Astrocyte of the spinal cord (primary cell): ENCODE results near the gene ADAMTSL3.

ENCODE experiments used
- DNase-seq: peaks from one replicate; pipeline ENCODE4 v3.0.0; 2011; ENCODE audit warnings: low read depth, low spot score
- H3K4me3 ChIP-seq: 2 replicates; pipeline ENCODE4 v1.5.1; 2011; ENCODE audit warnings: low read depth, mild to moderate bottlenecking, low read length, moderate library complexity
- CTCF ChIP-seq: IDR thresholded peaks from 2 replicates; pipeline ENCODE4 v1.5.1; 2012; ENCODE audit warnings: low read depth, mild to moderate bottlenecking, low read length, inconsistent platforms
- in situ Hi-C: cut with HindIII; loops from 2 replicates; pipeline ENCODE4 v1.10.0; 2017; ENCODE audit warnings: low sequenced_read_pairs

The ADAMTSL3 gene

GRCh38 chr15:83665480-83665879 is 11.6 kb downstream of the ADAMTSL3 start:
- no peak overlapping the region for H3K4me3 ChIP-seq
- TF ChIP-seq CTCF, result no peak
- DNase-seq, result no peak
- in situ Hi-C loops, result no loop called here

- TF ChIP-seq CTCF, result no peak
- no peak for DNase-seq
- no peak overlapping the region for H3K4me3 ChIP-seq
- in situ Hi-C loops, result no loop called here
These were observed 16.8 kb downstream of the ADAMTSL3 start for GRCh38 chr15:83670672-83671229.

- no peak for DNase-seq
- TF ChIP-seq CTCF, result no peak
- H3K4me3 ChIP-seq, result no peak overlapping the region
- in situ Hi-C loops, result no loop called here
These were observed 17.7 kb downstream of the ADAMTSL3 start for GRCh38 chr15:83671603-83672002.

- TF ChIP-seq CTCF, result no peak
- DNase-seq, result no peak
- no peak overlapping the region for H3K4me3 ChIP-seq
- in situ Hi-C loops, result no loop called here
These were observed 19.5 kb downstream of the ADAMTSL3 start for GRCh38 chr15:83673385-83673784.

- in situ Hi-C loops, result no loop called here
- TF ChIP-seq CTCF, result no peak
- H3K4me3 ChIP-seq, result no peak overlapping the region
- DNase-seq, result no peak
These were observed 28.7 kb downstream of the ADAMTSL3 start for GRCh38 chr15:83682476-83683088.

GRCh38 chr15:83685916-83686332 is 32.0 kb downstream of the ADAMTSL3 start:
- no peak for TF ChIP-seq CTCF
- no peak overlapping the region for H3K4me3 ChIP-seq
- DNase-seq, result no peak
- in situ Hi-C loops, result no loop called here
